ENCODE results near the gene CHST3.
"Not testable (repeated sequence)": the region's sequence is repeated elsewhere in the genome, so short reads cannot be mapped to it uniquely, and the experiment has no call there.

The CHST3 gene

DNA sequence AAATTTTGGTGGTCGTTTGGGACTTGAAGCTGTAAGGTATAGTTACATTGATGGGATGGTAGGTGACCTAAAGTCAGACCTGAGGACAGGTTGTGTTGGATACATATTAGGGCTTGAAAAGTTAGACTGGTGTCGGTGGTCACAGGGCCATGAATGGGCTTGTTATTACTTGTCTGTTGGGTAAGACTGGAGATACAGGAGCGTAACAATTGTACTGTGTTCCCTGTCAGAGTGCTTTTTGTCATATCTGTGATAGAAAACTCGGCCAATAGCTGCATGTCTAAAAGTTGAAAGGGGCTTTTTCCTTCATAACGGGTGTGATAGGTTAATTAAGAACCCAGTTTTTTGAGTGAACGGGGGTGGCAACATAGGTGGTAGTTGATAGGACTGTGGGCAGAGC, 13.5 kb upstream of the CHST3 start:
- no peak for DNase-seq (ENCODE audit: low read depth)

DNA sequence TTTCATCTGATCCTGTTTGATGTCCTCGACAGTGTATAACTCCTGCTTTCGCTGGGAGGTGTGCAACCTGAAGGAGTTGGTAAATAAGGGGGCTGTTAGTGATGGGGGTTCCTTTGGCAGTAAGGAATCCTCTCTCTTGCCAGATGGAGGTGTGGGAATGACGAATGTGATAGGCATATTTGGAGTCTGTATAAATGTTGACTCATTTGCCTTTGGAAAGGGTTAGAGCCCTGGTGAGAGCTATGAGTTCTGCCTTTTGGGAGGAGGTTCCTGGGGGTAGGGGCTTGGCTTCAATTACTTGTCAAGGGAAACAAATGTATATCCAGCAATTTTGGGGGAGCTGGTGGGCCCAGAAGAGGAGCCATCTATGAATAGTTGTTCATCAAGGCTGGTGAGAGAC, 11.4 kb upstream of the CHST3 start:
- DNase-seq (ENCODE audit: low read depth): no peak

DNA sequence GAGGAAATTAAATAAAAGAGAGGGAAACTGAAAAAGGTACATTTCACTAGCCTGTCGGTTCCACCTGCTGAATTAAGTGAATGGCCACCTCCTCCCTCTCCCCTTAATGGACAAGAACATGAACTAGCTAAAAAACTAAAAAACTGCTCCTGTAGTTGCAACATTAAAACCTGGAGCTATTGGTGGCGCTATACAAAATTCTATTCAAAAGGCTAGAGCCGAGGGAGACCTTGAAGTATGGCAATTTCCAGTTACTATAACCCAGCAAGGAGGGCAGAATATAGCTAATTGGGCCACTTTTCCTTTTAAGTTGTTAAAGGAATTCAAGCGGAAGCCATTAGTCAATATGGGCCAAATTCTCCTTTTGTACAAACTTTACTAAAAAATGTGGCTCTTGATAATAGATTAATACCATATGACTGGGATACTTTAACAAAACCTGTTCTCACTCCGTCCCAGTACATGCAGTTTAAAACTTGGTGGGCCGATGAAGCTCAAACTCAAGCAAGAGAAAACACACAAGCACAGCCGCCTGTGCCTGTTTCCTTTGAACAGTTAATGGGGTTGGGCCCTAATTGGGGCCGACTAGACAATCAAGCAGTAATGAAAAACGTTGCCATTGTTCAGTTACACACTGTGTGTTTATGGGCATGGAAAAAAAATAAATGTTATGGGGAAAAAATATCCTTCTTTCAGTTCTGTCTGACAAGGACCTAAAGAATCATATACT, 6.5 kb upstream of the CHST3 start:
- DNase-seq (ENCODE audit: low read depth): no peak

DNA sequence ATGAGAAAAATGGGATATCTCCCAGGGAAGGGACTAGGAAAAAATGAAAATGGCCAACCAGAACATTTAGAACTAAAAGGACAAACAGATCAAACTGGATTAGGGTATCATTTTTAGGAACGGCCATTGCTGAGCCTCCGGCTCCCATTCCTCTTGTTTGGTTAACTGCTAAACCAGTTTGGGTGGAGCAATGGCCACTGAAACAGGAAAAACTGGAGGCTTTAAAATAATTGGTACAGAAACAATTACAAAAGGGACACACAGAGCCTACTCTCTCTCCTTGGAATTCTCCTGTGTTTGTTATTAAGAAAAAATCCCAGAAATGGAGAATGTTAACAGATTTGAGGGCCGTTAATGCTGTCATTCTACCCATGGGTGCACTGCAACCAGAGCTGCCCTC, 4.7 kb upstream of the CHST3 start:
- no peak for DNase-seq (ENCODE audit: low read depth)

DNA sequence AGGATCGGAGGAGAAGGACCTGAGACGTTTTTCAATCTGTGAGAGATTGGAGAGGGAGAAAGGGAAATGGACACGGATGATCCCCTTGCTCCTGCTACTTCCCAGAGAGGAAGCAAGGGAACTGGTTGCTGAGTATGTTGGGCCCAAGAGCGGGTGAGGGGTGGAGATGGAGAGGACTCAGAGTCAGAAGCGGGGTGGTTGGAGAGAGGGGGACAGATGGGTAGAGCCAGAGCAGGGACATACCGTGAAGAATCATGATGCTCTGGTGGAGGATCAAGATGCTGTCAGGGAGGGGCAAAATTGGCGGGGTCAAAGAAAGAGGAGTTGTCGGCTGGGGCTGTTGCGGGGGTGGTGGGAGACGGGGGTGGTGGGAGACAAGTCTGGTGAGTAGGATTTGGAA, 2.4 kb upstream of the CHST3 start:
- DNase-seq (ENCODE audit: low read depth): no peak

DNA sequence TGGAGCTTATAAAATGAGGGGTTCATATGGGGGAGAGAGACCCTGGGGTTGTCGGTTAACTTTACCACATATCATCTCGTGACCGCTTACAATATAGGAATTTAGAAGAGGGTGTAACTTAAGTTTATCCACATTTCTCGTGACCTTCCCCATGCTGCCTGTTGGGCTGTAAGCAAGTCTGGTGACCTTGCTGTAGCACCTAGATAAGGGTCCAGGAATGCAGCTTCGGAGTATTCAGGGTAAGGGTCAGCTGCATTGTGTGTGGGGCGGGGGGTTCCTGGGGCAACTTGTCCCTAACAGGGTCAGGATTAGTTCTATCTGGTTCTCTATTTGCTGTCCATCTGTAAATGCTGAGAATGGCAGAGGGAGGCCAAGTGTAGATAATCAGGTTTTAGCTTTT, 1.3 kb upstream of the CHST3 start:
- no peak for DNase-seq (ENCODE audit: low read depth)

DNA sequence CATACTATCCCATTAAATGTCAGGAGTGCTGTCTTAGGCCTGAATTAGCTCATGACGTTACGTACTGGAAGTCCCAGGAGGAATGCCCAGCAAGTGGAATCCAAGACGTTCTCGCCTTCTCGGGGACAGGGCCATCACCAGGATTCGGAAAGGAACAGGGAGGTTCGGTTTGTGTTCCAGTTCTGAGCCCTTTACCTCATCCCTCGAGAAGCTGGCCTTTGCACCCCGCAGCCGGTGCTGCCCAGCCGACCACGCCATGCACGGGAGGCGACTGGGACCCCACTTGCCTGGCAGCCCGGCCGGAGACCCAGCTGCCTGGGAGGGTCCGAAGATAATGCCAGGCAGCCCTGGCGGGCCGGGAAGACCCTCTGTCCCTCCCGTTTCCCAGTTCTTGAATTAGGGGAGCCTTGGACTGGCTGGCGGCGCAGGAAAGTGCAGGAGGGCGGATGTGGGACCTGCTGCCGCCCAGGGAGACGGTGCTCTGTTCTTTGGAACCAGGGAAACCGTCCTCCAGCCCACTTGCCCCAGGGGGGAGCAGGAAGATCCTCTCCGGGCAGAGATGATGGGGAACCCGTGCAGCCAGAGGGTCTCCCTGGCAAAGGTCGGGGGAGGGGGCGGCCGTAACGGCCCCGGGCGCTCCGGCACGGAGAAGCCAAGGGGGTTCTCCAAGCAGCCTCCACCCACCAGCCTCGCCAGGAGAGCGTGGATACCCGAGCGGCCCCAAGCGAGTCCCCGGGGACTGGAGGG, 671 bp upstream of the CHST3 start:
- no peak for DNase-seq (ENCODE audit: low read depth)

DNA sequence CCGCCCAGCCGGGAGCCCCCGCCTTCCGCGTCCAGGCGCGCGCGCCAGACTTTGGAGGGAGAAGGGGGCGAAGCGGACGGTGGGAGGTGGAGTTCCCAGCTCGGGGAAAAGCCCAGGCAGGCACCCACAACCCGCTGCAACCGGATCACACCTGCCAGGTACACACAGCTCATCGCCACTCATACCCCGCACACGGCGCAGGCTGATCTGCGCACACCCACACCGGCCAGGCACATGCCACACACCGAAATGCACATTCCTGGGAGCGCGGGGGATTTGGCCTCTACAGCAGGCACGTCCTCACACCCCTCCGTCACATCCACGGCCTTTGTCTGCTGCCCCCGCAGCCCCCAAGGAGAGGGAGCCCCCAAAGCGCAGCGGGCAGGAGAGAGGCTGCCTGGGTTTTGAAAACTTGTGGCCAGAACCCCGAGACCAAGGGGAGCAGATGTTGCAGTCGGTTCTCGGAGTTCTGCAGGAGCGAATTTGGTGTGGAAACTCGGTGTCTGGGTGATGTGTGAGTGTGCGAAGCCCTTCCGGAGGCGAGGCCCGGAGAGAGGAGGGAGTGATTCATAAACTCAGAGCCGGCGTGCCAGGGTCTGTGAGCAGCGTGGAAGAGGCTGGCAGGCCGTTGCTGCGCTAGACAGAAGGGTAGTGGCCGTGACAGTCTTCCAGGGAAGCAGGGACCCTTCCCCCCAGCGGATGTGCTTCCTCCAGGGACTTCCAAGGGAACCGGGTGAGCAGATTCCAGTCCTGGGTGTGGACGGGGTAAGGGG, 734 bp downstream of the CHST3 start:
- DNase-seq (ENCODE audit: low read depth): no peak

DNA sequence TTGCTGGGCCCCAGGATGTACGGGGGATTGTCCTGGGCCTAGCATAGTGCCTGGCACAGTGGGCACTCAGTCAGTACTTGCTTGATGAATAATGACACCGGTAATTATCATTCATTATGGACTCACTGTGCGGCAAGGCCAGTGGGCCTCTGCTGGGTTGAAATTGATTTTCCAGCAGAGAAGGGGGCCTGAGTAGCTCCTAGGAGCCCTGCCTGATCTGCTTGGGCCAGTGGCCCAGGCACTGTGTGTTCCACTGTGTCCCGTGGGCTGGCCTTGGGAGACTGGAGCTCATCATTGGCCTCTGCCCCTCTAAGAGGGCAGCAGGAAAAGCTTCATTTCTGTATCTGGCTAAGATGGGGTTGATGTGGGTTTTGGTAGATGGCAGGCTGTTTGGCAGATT, 1.4 kb downstream of the CHST3 start:
- DNase-seq (ENCODE audit: low read depth): no peak

DNA sequence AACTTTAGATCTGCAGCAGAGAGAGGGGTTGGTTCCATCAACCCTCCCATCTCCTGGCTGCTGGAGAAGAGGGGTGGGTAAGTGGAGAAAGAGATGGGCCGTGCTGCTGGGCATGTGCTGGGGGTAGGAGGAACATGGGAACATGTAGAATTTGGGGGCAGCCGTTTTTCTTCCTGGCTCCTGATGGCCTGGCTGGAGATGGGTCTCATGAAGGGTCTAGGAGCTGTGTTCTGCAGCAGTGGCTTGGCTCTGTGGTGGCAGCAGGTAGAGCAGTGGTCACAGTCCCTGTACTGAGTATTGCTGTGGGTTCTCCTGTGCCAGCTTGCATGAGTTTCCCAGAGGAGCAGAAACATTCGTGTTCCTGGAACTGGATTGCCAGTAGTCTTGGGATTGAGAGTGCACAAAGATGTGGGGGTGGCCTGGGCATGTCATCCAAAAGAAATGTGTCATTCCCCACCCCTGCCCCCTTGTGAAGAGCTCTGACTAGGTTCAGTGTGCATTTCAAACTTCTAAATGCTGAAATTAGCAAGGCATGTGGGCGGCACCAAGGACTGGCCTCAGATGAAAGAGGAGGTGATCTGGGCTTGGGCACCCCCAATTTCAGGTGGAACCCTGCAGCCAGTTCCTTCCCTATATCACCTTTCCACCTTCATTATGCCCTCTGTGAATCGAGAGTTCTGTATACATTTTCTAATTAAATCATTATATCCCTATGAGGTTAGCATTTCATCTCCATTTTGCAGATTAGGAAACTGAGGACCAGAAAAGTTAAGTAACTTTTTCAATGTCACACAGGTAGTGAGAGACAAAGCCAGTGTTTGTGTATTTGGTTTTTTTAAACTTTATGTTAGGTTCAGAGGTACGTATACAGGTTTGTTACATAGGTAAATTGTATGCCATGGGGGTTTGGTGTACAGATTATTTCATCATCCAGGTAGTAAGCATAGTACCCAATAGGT, 2.1 kb downstream of the CHST3 start:
- DNase-seq (ENCODE audit: low read depth): no peak

DNA sequence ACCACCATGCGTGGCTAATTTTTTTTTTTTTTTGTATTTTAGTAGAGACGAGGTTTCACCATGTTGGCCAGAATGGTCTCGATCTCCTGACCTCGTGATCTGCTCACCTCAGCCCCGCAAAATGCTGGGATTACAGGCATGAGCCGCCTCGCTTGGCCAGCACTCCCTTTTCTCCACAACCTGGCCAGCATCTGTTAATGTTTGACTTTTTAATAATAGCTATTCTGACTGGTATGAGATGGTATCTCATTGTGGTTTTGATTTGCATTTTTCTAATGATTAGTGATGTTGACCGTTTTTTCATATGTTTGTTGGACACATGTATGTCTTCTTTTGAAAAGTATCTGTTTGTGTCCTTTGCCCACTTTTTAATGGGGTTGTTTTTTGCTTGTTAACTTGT, 3.8 kb downstream of the CHST3 start:
- not testable (repeated sequence) for DNase-seq (ENCODE audit: low read depth)

DNA sequence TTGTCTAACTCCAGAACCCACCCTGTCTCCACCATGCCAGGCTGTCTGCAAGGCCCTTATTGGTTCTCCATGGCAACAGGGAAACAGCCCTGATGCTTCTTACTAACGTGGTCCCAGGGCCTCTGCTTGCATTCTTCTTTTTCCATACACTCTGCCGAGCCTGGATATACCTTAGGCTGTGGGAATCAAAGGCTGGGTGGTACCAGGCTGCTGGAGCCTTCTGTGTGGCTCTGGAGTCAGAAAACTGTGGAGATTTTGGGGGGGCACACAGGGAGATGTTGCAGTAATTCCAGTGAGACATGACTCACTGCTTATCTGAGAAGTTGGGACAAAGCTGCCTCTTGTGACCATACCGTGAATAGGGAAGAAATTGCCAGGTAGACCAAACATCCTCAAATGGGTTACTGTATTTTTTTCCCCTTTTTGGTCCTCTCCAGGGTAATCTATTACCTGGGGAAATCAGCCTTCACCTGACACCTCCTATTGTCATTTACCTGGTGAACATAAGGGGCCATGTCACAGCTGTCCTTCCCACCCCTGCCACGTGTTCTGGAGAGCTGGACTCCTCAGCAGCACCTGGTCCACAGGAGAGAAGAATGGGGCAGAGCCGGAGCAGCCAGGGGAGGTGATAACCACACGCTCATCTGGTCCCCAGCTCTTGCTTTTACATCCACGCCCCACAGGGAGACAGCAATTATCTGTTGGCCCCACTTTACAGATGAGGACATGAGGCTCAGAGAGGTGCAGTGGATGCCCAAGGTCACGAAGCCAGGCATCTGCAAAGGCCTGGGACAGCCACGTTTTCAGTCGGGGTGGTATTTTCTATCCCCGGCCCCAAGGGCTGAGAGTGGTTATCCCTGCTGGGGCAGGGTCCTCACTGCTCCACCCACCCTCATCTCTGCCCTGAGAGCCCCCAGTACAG, 4.6 kb downstream of the CHST3 start:
- no peak for DNase-seq (ENCODE audit: low read depth)

DNA sequence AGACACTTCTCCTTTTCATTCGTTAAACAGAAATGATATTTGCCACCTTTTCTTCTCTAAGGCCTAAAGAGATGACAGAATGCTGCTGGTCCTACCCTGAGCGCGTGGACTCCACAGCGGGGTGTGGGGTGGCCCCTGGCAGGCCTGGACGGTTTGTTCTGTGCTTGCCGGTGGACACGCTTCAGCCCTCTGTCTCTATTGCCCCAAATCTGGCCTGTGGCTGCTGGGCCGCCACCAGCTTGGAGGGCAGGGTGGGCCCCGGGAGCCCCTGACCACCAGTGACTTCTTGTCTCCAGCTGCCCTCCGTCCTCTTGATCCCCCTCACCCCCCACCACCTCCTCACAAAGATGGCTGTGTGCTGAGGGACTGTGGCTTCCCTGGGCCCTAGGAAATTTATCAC, 5.7 kb downstream of the CHST3 start:
- DNase-seq (ENCODE audit: low read depth): no peak

DNA sequence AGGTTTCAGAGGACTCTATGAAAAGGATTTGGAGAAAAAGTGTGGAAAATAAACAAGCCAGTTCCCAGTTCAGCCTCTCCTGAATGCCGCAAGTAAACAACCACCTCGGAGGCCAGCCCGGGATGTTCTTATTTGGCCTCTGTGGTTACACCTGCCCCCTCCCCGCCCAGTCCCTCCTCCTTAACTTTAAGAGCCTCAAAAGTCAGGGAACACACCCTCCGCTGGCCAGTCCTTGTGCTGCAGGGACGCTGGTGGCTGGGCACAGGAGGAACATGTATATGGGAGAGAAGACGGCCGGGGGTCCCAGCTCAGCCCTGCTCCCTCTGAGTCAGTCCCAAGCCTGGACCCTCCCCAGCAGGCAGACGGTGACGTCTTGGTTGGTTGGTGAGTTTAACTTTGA, 6.1 kb downstream of the CHST3 start:
- no peak for DNase-seq (ENCODE audit: low read depth)

DNA sequence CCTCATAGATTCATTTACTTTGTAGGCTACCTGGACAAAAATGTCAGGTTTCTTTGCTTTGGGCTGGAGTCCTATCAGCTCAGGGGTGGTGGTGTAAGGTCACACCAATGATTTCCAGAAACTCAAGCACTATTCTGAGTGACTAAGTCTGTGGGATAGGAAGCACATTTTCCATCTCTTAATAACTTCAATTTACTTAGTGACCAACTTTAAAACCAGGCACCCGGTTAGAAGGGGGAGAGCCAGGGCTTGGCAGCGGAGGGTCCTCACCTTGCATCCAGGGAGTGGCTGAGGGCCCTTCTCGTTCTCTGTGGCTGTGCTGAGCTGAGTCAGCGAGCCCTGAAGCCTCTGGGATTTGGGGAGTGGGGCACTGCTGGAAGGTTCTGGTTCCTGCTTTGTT, 6.7 kb downstream of the CHST3 start:
- no peak for DNase-seq (ENCODE audit: low read depth)

DNA sequence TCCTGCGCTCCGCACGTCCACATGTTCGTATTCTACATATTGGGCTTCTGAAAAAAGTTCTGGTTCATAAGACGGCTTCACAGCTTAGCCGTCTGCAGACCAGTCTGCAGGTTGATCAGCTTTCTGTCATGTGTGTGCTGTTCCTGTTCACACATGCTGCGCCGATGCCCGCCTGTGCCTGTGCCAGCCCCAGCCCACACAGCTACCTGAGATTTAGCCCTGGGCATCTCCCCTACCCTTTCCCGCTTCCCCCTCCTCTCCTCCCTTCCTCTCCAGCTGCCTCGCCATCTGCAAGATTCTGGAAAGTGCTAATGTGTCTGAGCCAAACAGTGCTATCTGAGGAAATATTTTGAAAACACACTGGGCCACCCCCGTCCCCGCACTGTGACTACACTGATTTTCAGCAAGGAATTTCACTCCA, 7.1 kb downstream of the CHST3 start:
- DNase-seq (ENCODE audit: low read depth): no peak

DNA sequence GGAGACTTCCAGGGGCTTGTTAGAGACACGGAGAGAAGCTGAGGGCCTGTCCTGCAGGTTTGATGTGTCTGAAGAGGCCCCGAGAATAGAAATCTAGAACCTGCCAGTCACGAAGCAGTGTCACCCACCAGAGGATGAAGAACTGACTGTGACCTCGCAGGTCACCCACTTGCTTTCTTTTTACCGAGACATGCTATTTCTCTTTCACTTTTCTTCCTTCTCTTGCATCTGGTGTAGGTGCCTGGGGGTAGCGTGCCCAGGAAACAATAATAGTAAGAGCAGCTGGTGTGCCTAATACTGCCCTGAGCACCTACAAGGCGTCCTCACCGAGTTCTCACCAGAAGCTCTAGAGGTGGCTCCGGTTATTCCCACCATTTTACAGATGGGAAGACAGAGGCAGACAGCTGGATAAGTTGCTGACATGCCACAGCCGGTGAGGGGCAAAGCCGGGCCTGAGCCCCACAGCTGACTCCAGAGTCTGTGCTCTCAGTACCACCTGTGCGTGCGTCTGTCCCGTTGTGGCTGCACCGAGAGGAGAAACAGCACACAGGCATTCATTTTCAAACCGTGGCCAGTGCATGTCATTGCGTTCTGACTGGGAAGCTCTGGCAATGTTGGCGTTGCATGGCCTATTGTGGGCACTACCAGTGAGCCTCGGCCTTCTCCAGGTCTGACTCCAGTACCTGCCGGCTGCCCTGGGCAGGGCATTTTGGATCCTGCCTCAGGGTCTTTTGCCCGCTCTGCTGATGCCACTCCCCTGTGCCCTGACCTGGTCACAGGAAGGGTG, 7.8 kb downstream of the CHST3 start:
- no peak for DNase-seq (ENCODE audit: low read depth)

DNA sequence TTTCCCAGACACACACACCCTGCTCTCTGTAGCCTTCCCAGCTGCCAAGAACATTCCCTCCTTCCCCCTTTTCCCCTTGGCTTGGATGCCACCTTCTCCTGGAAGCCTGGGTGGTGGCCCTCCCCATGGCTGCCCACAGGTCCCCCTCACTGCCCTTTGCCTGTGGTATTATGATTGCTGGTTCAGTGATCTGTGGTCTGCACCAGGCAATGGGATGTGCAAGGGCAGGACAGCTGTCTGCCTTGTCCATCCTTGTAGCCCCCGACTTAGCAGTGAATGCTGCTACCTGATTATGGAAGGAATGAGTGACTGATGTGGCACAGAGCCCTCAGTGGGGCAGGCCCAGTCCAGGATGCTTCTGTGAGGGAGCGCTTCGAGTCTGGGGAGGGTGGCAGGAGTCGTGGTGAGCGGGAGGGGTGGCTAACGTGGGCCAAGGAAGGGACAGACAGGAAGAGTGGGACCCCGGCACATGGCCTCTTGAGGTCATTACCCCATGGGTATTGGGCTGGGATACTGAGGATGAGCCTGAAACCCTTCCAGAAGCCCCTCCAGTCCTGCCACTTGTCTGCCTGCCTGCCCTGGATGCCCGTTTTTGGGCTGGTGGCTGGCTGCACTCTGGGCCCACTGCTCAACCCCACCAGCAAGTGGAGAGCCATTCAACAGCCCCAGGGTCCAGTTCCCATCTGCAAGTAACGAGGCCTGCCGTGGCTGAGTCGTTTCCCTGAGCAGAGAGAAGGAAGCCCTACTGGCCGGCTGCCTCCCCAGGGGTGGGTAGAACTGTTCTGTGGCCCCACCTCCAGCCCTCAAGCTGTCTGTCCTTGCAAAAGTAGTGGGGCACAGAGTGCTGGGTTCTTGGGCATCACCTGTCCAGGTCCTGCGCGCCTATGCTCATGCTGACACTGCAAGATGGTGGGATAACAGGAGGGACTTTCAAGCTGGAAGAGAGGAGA, 8.8 kb downstream of the CHST3 start:
- no peak for DNase-seq (ENCODE audit: low read depth)

Measured in non-pigmented ciliary epithelial cell (primary cell).